Esophagus muscularis mucosa (tissue), 4 donors: ENCODE measurements around the gene CD109. TPM values are rescaled to one million over a fixed set of nuclear protein-coding genes. Genes with fewer than 3 reads are reported as not detected.
A peak's percentile ranks its signal among the peaks of the same experiment; 100 is the strongest.
"Not testable (repeated sequence)": the region's sequence is repeated elsewhere in the genome, so short reads cannot be mapped to it uniquely, and the experiment has no call there.

Experiments used
- DNase-seq: peaks from one replicate; pipeline ENCODE4 v3.0.0-alpha.2; 2017; ENCODE audit errors: extremely low spot score
- H3K27ac ChIP-seq, 4 donors: fragments of 200-600 bp; sonication (generic); replicated peaks in 1 of 4; 1 replicate in 3 of 4; 2 replicates in 1 of 4; pipeline ENCODE4 v1.5.1; 2016 to 2019; ENCODE audit warnings: mild to moderate bottlenecking in 1 of 4
- H3K27me3 ChIP-seq, 4 donors: fragments of 200-600 bp; sonication (generic); one replicate each; pipeline versions ENCODE4 v1.5.1 to v1.6.0; 2016 to 2019
- H3K36me3 ChIP-seq, 4 donors: fragments of 200-600 bp; sonication (generic); one replicate each; pipeline ENCODE4 v1.5.1; 2016 to 2019
- H3K4me1 ChIP-seq, 4 donors: fragments of 200-600 bp; sonication (generic); one replicate each; pipeline ENCODE4 v1.5.1; 2016 to 2019
- H3K4me3 ChIP-seq, 4 donors: fragments of 200-600 bp; sonication (generic); 1 replicate in 2 of 4; 2 replicates in 2 of 4; pipeline ENCODE4 v1.5.1; 2016 to 2019; ENCODE audit warnings: mild to moderate bottlenecking in 4 of 4, moderate library complexity in 1 of 4
- H3K9me3 ChIP-seq, 4 donors: fragments of 200-600 bp; sonication (generic); 1 replicate in 3 of 4; 2 replicates in 1 of 4; pipeline ENCODE4 v1.5.1; 2016 to 2019
- CTCF ChIP-seq, 3 experiments: fragments of 200-600 bp in 2 of 3; fragments of 450-650 bp in 1 of 3; sonication (generic) in 2 of 3; IDR thresholded peaks; one replicate each; pipeline ENCODE4 v1.5.1; 2017 to 2019; ENCODE audit warnings: antibody characterized with exemption in 3 of 3, mild to moderate bottlenecking in 2 of 3, moderate library complexity in 1 of 3
- EP300 ChIP-seq: sonication (generic); formaldehyde crosslinking; IDR thresholded peaks from one replicate; pipeline ENCODE4 v1.6.1; 2017; ENCODE audit warnings: antibody characterized with exemption
- POLR2A ChIP-seq: fragments of 450-650 bp; IDR thresholded peaks from one replicate; pipeline ENCODE4 v1.6.1; 2017; ENCODE audit warnings: antibody characterized with exemption, moderate library complexity, mild to moderate bottlenecking, low read depth
- POLR2AphosphoS5 ChIP-seq, 2 donors: sonication (generic); formaldehyde crosslinking; IDR thresholded peaks; one replicate each; pipeline ENCODE4 v1.6.1; 2017; ENCODE audit warnings: antibody characterized with exemption in 2 of 2
- WGBS: methylation state at CpG from one replicate; pipeline ENCODE4 v1.1.5; 2018; 5-methylcytosine and 5-hydroxymethylcytosine counted together
- intact Hi-C: fragments of 100-400 bp; cut with DNase I; formaldehyde crosslinking; loops from one replicate; pipeline ENCODE4 v1.15.1; 2023
- total RNA-seq, 4 donors: library from RNA; depleted of rRNA; stranded (reverse); fragments of >200 nt; gene quantifications; one replicate each; pipeline versions ENCODE4 v1.1.0 to v1.2.1, GENCODE V29; 2016

The CD109 gene
- total RNA-seq, 4 donors from 2014 or later: 12.1 to 21.4 (median 15.8) TPM

- Histone ChIP-seq H3K9me3 (no peaks in the 10 kb centered on the region), H3K4me1 (peaks cover 0 to 9% (median 2%) of the 10 kb centered on the region in 4 donors), H3K4me3 (no peak overlapping the region), H3K36me3 (peaks cover 4 to 9% (median 6%) of the 10 kb centered on the region in 4 donors), H3K27ac (no peak overlapping the region), H3K27me3 (no peaks in the 10 kb centered on the region)
- TF ChIP-seq CTCF (IDR thresholded peaks at IDR 0.05) (no peak), POLR2A (no peak), POLR2AphosphoS5 (IDR thresholded peaks at IDR 0.05) (no peak), EP300 (no peak)
- 71% methylated on average over 2 of the region's 2 CpGs for whole genome bisulfite sequencing
- intact Hi-C loops: no loop called here
- no peak for DNase-seq
These were observed 106.4 kb downstream of the CD109 start for GRCh38 chr6:73802366-73802765.

GRCh38 chr6:73803562-73804241, 107.7 kb downstream of the CD109 start:
- no peak for DNase-seq
- Histone ChIP-seq H3K27ac (no peak overlapping the region), H3K27me3 (no peaks in the 10 kb centered on the region), H3K4me3 (no peak overlapping the region), H3K9me3 (no peaks in the 10 kb centered on the region), H3K36me3 (peaks cover 4 to 9% (median 6%) of the 10 kb centered on the region in 4 donors), H3K4me1 (peaks cover 0 to 3% (median 0%) of the 10 kb centered on the region in 4 donors)
- intact Hi-C loops: no loop called here
- no peak for TF ChIP-seq POLR2AphosphoS5 (IDR thresholded peaks at IDR 0.05)
- peak in 2 of 3 experiments; percentile 10 to 41 for TF ChIP-seq CTCF (IDR thresholded peaks at IDR 0.05)
- 48% methylated on average over 5 of the region's 5 CpGs for WGBS

- DNase-seq, H3K27ac ChIP-seq, H3K4me1 ChIP-seq, H3K9me3 ChIP-seq, intact Hi-C loops, H3K4me3 ChIP-seq, H3K36me3 ChIP-seq, H3K27me3 ChIP-seq: not testable (repeated sequence)
- 97% methylated on average over 7 of the region's 7 CpGs for WGBS
These were observed 109.2 kb downstream of the CD109 start for GRCh38 chr6:73805221-73805620.

- H3K9me3 ChIP-seq, intact Hi-C loops, H3K27ac ChIP-seq, DNase-seq, H3K4me3 ChIP-seq, H3K27me3 ChIP-seq, H3K4me1 ChIP-seq: not testable (repeated sequence)
- 89% methylated on average over 3 of the region's 4 CpGs for WGBS
- peaks cover 5 to 13% (median 7%) of the 10 kb centered on the region in 4 donors for H3K36me3 ChIP-seq
These were observed 110.0 kb downstream of the CD109 start for GRCh38 chr6:73805982-73806381.

GRCh38 chr6:73811706-73812105, 115.7 kb downstream of the CD109 start:
- TF ChIP-seq POLR2AphosphoS5 (IDR thresholded peaks at IDR 0.05) (no peak), EP300 (no peak), POLR2A (no peak), CTCF (IDR thresholded peaks at IDR 0.05) (no peak)
- Histone ChIP-seq H3K27me3 (no peaks in the 10 kb centered on the region), H3K36me3 (peaks cover 0 to 16% (median 6%) of the 10 kb centered on the region in 4 donors), H3K9me3 (no peaks in the 10 kb centered on the region), H3K27ac (no peak overlapping the region), H3K4me3 (no peak overlapping the region), H3K4me1 (no peaks in the 10 kb centered on the region)
- intact Hi-C loops: no loop called here
- DNase-seq: no peak

GRCh38 chr6:73817253-73817652, 121.2 kb downstream of the CD109 start:
- no peak overlapping the region for H3K4me3 ChIP-seq
- DNase-seq: no peak
- intact Hi-C loops: no loop called here
- WGBS: 53% methylated on average over 1 of the region's 1 CpG
- no peaks in the 10 kb centered on the region for H3K9me3 ChIP-seq
- no peaks in the 10 kb centered on the region for H3K4me1 ChIP-seq
- no peaks in the 10 kb centered on the region for H3K27me3 ChIP-seq
- H3K27ac ChIP-seq: no peak overlapping the region
- TF ChIP-seq EP300: no peak
- no peak for TF ChIP-seq CTCF (IDR thresholded peaks at IDR 0.05)
- no peak for TF ChIP-seq POLR2AphosphoS5 (IDR thresholded peaks at IDR 0.05)
- no peak for TF ChIP-seq POLR2A
- H3K36me3 ChIP-seq: peaks cover 0 to 19% (median 4%) of the 10 kb centered on the region in 4 donors
